HG03354 (cell line): ENCODE results near the gene LCP1.
"Not testable (repeated sequence)": the region's sequence is repeated elsewhere in the genome, so short reads cannot be mapped to it uniquely, and the experiment has no call there.

Source experiments
- ATAC-seq: cut with Tn5 transposase; IDR thresholded peaks from one replicate; pipeline ENCODE4 v1.9.1; 2021; ENCODE audit warnings: mild to moderate bottlenecking; ENCODE audit not compliant: unreplicated experiment, poor library complexity, severe bottlenecking

LCP1 gene

GRCh38 chr13:46164661-46165060, 17.3 kb downstream of the LCP1 start:
- ATAC-seq: no peak

DNA sequence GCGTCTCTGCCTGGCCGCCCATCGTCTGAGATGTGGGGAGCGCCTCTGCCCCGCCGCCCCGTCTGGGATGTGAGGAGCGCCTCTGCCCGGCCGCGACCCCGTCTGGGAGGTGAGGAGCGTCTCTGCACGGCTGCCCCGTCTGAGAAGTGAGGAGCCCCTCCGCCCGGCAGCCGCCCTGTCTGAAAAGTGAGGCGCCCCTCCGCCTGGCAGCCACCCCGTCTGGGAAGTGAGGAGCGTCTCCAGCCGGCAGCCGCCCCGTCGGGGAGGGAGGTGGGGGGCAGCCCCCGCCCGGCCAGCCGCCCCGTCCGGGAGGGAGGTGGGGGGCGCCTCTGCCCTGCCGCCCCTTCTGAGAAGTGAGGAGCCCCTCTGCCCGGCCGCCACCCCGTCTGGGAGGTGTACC, 19.2 kb downstream of the LCP1 start:
- not testable (repeated sequence) for ATAC-seq

- peak; percentile 53 for ATAC-seq
Observed at GRCh38 chr13:46160471-46161066, 21.4 kb downstream of the LCP1 start.

DNA sequence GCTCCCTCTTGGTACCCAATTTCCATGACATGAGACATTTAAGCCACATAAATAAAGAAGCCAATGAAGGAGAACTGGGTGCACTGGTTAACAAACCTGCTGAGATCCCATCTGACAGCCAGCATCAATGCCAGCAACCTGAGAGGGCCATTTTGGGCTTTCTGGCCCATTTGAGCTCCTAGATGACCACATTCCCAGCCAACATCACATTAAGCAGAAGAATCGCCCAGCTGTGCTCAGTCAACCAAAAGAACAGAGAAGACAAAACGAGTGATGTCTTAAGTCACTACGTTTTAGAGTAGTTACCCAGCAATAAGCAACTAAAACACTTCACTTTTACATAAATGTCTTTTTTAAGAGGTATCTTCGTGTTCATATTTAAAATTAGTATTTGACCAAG, 21.9 kb downstream of the LCP1 start:
- no peak for ATAC-seq

DNA sequence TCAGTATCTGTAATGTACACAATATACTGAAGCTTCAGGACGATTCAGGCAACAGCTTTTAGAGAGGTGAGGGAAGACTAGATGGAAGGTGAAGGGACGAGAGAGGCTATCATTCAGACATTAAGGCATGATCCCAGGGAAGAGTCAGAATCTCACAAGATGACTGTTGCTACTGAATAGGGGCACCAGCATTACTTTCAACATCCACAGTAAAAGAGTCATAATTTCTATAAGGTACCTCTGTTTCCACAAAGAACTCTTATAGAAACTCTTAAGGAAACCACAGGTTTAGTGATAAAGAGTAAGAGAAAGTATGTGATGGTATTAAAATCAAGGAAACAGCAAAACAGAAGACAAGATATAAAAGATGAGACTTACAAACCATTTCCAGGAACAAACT, 23.0 kb downstream of the LCP1 start:
- no peak for ATAC-seq

DNA sequence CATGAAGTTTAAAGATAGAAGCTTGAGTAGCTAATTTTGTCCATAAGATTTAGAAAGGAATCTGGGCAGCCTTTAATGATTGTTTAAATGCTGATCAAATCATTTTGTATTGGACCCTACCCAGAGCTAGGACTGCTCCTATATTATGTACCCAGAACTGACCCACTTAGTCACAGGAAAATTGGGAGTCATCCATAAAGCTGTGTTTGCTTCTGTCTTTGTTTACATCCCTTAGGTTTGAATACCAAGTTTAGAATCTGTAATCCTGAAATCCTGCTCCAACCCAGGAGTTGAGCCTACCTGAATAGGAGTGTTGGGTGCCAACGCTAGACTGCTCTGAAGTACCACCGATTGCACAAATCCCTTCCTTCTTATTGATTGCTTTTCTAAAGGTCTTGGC, 23.8 kb downstream of the LCP1 start:
- ATAC-seq: no peak

- no peak for ATAC-seq
Observed at GRCh38 chr13:46154136-46154801, 27.7 kb downstream of the LCP1 start.

- no peak for ATAC-seq
Observed at GRCh38 chr13:46152627-46153328, 29.2 kb downstream of the LCP1 start.

GRCh38 chr13:46150134-46150693, 31.8 kb downstream of the LCP1 start:
- ATAC-seq: no peak

GRCh38 chr13:46149272-46150133, 32.5 kb downstream of the LCP1 start:
- ATAC-seq: no peak

DNA sequence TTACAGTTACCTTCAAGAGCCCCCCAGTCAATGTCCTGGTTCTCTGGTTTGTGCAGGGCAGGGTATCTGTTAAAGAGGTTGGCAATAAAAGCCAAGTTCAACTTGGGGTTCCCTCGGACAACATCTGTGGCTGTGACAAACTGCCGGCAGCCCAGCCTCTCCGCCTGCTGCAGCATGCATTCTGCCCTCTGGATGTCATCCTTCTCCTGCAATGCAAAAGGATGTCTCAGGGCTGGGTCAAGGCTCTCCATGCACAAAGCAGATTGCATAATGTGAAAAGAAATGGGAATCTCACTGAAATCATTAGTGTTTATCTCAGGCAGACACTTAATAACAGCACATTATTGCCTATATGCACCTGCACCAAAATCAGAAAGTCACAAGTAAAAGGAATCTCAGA, 35.1 kb downstream of the LCP1 start:
- ATAC-seq: no peak

DNA sequence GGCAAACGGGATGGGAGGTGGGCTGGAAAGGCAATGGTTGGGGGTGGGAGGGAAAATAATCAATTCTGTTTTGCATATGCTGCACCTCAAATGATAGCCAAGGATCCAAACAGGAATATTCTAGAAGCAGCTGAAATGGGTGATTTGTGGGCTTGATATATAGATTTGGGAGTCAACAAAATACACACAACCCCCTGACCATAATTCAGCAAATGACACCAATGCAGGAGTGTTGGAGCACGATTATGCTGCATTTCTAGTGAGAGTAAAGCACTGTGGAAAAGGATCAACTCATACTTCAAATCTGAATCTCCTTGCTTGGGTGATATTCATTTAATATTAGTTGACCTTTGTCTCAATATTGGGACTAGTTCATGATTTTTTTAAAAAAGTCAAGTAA, 36.0 kb downstream of the LCP1 start:
- no peak for ATAC-seq

DNA sequence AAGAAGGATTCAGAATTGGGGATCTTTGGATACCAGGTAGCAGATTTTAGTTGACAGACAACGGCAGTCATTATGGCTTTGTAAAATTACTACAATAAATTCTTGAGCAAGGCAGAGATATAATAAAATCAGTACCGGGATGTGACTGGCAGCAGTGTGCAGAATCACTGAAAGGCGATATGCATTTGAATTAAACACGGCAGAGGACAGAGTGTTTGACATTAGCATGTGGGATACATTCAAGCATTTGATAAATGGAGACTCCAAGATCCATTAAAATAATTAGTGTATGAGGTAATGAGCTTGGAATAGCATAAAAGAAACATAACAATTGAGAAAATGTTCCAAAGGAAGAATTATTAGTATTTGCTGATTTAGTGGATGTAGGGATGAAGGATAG, 36.8 kb downstream of the LCP1 start:
- ATAC-seq: no peak

- no peak for ATAC-seq
Observed at GRCh38 chr13:46143184-46143701, 38.7 kb downstream of the LCP1 start.

DNA sequence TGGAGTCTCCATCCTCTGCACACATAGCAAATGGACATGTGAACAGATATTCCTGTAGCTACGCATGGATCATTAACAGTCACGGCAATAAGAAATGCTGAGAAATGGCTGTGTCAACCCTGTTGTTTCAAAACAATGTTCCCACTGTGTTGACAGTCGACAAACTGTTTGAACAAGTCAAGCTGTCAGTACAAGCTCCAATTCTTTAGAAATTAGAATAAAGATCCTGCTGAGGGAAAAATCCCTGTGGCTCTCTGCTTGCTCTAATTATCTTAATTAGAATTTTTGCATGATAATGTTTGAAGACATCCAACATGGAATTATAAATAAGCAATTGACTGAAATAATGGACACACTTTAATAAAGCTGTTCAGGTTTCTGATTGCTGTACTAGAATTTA, 39.2 kb downstream of the LCP1 start:
- ATAC-seq: no peak

- ATAC-seq: no peak
Observed at GRCh38 chr13:46140044-46140443, 41.9 kb downstream of the LCP1 start.

GRCh38 chr13:46137627-46138317, 44.2 kb downstream of the LCP1 start:
- no peak for ATAC-seq

- no peak for ATAC-seq
Observed at GRCh38 chr13:46136688-46137087, 45.3 kb downstream of the LCP1 start.

- no peak for ATAC-seq
Observed at GRCh38 chr13:46134961-46135522, 46.9 kb downstream of the LCP1 start.
